ENCODE results near the gene WNK2.

The WNK2 gene

DNA sequence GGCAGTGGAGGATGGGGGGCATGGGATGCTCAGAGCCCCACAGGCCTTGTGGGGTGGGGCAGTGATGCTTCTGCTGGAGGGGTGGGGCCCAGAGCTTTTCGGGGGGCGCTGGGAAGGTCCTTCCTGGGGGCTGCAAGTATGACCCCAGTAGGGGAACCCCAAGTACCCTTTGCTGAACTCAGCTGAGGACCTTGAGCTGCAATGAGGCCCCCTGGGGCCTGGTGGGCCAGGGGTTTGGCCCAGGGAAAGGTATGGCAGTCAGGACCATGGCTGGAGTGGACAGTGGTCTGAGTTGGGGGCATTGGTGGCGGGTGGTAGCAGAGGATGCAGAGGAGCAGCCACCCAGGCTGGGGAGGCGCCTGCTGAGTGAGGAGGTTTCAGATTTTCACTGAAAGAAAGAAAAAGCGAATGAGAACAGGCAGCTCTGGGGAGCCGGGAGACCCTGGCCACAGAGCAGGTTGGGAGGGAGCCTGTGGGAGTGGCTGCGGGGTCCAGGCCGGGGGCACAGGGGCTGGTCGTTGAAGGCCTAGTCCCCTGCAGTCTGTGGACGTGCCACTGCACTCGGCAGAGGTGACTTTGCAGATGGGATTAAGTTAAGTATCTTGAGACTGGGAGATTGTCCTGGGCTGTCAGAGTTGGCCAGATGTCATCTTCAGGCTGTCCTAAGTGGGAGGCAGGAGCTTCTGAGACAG, 19.2 kb downstream of the WNK2 start:
- DNase-seq = no peak

- no peak for DNase-seq
These were observed 20.0 kb downstream of the WNK2 start for GRCh38 chr9:93203718-93204469.

DNA sequence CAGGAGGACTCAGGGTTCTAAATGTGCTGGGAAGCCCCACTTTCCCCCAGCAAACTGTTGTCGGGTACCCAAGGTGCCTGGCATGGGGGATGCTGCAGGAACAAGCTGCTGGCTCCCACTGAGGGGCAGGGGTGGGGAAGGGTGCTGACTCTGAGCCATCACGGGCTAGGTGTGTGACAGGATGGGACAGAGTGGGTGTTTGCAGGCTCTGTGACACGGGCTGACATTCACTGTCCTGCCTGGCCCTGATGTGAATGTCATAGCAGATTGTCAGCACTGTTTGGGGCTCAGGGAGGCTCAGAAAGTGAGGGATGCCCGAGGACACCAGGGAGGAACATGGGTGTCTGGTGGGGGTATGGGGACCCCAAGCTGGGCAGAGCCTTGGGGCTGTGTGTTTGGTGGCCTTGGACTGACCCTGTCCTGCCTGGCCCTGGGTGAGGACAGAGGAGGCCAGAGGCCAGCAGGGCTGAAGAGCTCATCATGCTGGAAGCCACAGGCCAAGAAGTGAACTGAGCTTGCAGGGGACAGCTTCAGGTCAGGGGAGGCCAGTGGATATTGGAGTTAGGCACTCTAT, 20.6 kb downstream of the WNK2 start:
- DNase-seq = no peak

DNA sequence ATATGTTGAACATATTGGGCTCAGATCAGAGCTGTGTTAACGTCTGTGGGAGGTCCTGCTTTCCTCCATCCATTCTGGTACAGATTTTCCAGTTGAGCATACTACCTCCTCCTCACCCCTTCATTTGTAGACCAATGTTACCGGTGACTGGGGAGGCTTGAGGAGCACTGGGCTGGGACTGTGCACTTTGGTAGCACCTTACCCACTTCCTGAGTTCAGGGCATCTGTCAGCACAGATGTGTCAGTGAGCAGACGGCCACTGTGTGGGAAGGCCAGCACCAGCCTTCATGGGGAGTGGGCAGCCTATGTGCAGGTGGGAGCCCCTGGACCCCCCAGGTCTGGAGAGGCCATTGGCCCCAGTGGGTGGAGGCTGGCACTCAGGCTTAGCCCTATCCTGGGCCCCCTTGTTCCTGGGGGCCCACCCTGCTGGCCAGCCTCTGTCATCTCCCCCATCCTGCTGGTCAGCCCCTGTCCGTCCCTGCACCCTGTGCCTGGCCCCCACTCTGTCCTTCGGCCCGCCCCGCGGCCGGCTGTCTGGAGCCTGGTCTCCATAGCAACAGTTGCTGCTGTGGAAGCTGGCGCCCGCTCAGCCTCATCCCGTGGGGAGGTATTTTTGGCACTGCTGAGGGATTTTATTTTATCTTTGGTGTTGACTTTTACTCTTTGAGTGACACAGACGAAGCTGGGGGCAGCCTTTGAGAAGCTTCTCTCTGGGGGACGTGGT, 21.3 kb downstream of the WNK2 start:
- DNase-seq = peak in 1 of 2 experiments; percentile 33

DNA sequence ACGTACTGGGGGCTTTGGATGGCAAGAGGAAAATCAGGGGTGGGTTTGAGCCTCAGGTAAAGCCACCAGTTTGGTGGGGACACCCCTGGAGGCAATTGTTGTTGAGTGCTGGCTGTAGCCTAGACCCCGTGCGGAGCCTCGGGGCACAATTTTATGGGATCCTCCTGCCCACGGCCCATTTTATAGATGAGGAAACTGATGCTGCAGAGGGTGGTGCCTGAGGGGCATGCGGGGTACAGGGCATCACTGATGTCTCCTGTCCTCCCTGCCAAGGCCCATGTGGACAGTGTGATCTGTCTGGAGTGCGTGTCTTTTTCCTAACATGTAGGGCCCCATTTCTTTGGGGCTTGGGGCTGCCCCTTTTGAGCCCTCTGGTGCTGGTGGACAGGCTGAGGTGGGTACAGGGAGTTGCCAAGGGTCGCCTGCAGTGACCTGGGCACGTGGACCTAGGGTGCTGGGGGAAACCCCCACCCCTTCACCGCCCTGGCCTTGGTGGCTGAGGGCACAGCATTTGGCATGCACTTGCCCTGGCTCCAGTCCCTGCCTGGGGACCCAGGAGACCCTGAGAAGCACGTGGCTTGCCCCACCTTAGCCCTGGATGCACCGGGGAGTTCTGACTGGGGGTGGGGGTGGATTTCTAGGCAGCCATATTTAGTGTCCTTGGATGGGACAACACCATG, 22.1 kb downstream of the WNK2 start:
- DNase-seq = no peak

GRCh38 chr9:93206576-93207155, 22.7 kb downstream of the WNK2 start:
- DNase-seq = no peak

- peak in 1 of 2 experiments; percentile 50 for DNase-seq
These were observed 23.4 kb downstream of the WNK2 start for GRCh38 chr9:93207326-93207814.

- no peak for DNase-seq
These were observed 24.2 kb downstream of the WNK2 start for GRCh38 chr9:93207860-93208734.

- peak in 1 of 2 experiments; percentile 28 for DNase-seq
These were observed 25.2 kb downstream of the WNK2 start for GRCh38 chr9:93209097-93209496.

GRCh38 chr9:93209576-93210323, 25.8 kb downstream of the WNK2 start:
- DNase-seq = no peak

DNA sequence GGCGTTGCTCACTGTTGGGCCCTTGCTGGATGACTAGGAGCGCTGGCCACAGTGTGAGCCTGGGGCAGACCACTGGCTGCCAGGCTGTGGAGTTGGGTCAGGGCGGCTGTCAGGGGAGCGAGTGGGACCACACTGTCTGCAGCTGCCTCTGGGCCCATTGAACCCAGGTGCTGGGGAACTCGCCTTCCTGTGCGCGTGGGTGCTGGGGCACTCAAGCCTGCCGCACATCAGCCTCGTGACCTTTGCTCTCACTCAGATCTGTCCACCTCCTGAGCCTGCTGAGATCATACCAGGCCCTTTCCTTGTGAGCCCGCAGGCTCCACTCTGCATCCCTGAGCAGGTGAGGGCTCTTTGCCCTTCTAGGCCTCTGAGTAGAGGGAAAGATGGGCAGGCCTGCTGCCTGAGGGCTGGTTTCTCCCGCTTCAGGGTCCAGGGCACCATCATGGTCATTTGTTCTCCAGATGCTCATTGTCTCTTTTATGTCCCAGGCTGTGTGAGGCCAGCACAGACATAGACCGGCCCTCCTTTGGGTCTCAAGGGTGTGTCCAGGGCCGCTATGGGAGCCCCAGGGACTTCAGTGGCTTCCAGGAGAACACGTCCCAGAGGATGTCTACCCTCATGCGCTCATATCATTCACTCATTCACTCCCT, 26.5 kb downstream of the WNK2 start:
- DNase-seq = no peak

- no peak for DNase-seq
These were observed 27.2 kb downstream of the WNK2 start for GRCh38 chr9:93210974-93211653.

- DNase-seq = no peak
These were observed 27.7 kb downstream of the WNK2 start for GRCh38 chr9:93211654-93212001.

DNA sequence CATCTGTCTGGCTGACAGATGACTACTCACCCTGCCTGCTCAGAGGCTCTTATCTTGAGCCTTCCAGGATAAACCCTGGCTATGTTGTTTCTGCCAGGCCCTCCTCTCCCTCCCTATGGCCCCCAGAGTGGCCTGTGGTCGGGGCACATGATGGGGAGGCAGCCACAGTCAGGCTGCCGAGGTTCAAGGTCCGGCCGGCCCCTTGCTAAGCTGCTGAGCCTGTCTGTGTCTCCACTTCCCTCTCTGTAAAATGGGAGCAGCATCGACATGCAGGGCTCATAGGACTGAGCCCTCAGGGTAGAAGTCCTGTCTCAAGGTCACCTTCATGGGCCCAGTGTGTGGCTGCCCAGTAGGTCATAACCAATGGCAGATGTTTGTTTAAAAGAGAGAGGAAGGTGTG, 28.5 kb downstream of the WNK2 start:
- DNase-seq = no peak

GRCh38 chr9:93216073-93216365, 32.1 kb downstream of the WNK2 start:
- DNase-seq = no peak

GRCh38 chr9:93217706-93218105, 33.8 kb downstream of the WNK2 start:
- DNase-seq = no peak

GRCh38 chr9:93218161-93218560, 34.2 kb downstream of the WNK2 start:
- no peak for DNase-seq

GRCh38 chr9:93218671-93219420, 34.9 kb downstream of the WNK2 start:
- no peak for DNase-seq

- no peak for DNase-seq
These were observed 35.8 kb downstream of the WNK2 start for GRCh38 chr9:93219692-93220091.
